HCT116 (cell line): ENCODE data around the gene OR8D4. TPM values are rescaled to one million over a fixed set of nuclear protein-coding genes. Genes with fewer than 3 reads are reported as not detected.
A peak's percentile ranks its signal among the peaks of the same experiment; 100 is the strongest.
"Not testable (repeated sequence)": the region's sequence is repeated elsewhere in the genome, so short reads cannot be mapped to it uniquely, and the experiment has no call there.

Source experiments
- ATAC-seq: fragments of 200-7000 bp; cut with Tn5 transposase; 2 replicates; pipeline ENCODE4 v1.9.1; 2020; ENCODE audit warnings: mild to moderate bottlenecking, moderate library complexity
- BruUV-seq: library from RNA; stranded (reverse); fragments of 400-500 nt; replicated peaks from 2 replicates; lab custom pipeline; 2021; lab: Mats Ljungman, UMichigan
- CTCF ChIA-PET: fragments of 300-600 bp; sonication (Branson Sonifier 250); formaldehyde crosslinking; loops from one replicate; lab custom pipeline; 2021; ENCODE audit warnings: antibody characterized with exemption; lab: Charles Lee
- POLR2A ChIA-PET: fragments of 300-600, 350-600 bp; sonication (Branson Sonifier 250); formaldehyde crosslinking; loops from one replicate; lab custom pipeline; 2021; ENCODE audit warnings: antibody characterized with exemption; lab: Charles Lee
- RAD21 ChIA-PET, 2 experiments: fragments of 300-600 bp; sonication (Branson Sonifier 250); formaldehyde crosslinking; loops; one replicate each; lab custom pipeline; 2023; ENCODE audit warnings: low total read pairs in 2 of 2; ENCODE audit not compliant: uncharacterized antibody in 2 of 2, unreplicated experiment in 2 of 2, low non-redundant PET in 1 of 2; lab: Charles Lee
- DNase-seq: peaks from one replicate; pipeline ENCODE4 v3.0.0-alpha.2; 2010; ENCODE audit warnings: low read depth, low spot score
- H2AFZ ChIP-seq: fragments of 200-600 bp; shearing (Covaris generic), sonication (generic); 2 replicates; pipeline ENCODE4 v1.6.1; 2017; ENCODE audit warnings: low read depth, mixed run types, mixed read lengths, antibody characterized with exemption, low read length; ENCODE audit not compliant: poor library complexity, severe bottlenecking
- H3K27ac ChIP-seq: 2 replicates; pipeline ENCODE4 v1.5.1; 2012; ENCODE audit warnings: low read depth, low read length
- H3K27me3 ChIP-seq: fragments of 200-600 bp; sonication (generic); 2 replicates; pipeline ENCODE4 v1.6.1; 2016; ENCODE audit warnings: mixed run types, low read length, mixed read lengths; ENCODE audit not compliant: insufficient read depth
- H3K36me3 ChIP-seq, 2 experiments: fragments of 200-500 bp in 1 of 2; fragments of 200-600 bp in 1 of 2; sonication (Bioruptor generic) in 1 of 2; sonication (generic) in 1 of 2; 2 replicates each; pipeline versions ENCODE4 v1.5.1 to v1.6.1; 2014 to 2016; ENCODE audit warnings: low read length in 2 of 2, inconsistent platforms in 1 of 2, mixed read lengths in 1 of 2, mixed run types in 1 of 2; ENCODE audit not compliant: insufficient read depth in 2 of 2, control insufficient read depth in 1 of 2
- H3K4me1 ChIP-seq, 2 experiments: fragments of 200-600 bp in 1 of 2; sonication (generic) in 1 of 2; 2 replicates each; pipeline versions ENCODE4 v1.5.1 to v1.6.1; 2012 to 2017; ENCODE audit warnings: low read length in 2 of 2, inconsistent platforms in 1 of 2, mild to moderate bottlenecking in 1 of 2, mixed read lengths in 1 of 2, mixed run types in 1 of 2, moderate library complexity in 1 of 2; ENCODE audit not compliant: insufficient read depth in 2 of 2, control insufficient read depth in 1 of 2
- H3K4me2 ChIP-seq: fragments of 200-600 bp; sonication (generic); 2 replicates; pipeline ENCODE4 v1.6.1; 2017; ENCODE audit warnings: mixed run types, low read length, mixed read lengths
- H3K4me3 ChIP-seq, 2 experiments: fragments of 200-600 bp in 1 of 2; sonication (generic) in 1 of 2; replicated peaks in 1 of 2; 2 replicates each; pipeline ENCODE4 v1.5.1; 2011 to 2016; ENCODE audit warnings: low read length in 2 of 2, control low read depth in 1 of 2, low read depth in 1 of 2, mild to moderate bottlenecking in 1 of 2, mixed read lengths in 1 of 2, mixed run types in 1 of 2
- H3K79me2 ChIP-seq: fragments of 200-600 bp; sonication (generic); 2 replicates; pipeline ENCODE4 v1.6.1; 2017; ENCODE audit warnings: mild to moderate bottlenecking, mixed run types, low read length, moderate library complexity, mixed read lengths; ENCODE audit not compliant: insufficient read depth
- H3K9ac ChIP-seq: fragments of 200-600 bp; sonication (generic); 2 replicates; pipeline ENCODE4 v1.6.1; 2016; ENCODE audit warnings: low read length, mixed read lengths
- H3K9me2 ChIP-seq: fragments of 200-600 bp; sonication (generic), shearing (Covaris generic); 2 replicates; pipeline ENCODE4 v1.6.1; 2017; ENCODE audit warnings: mixed run types, mild to moderate bottlenecking, moderate library complexity; ENCODE audit not compliant: insufficient read depth
- H3K9me3 ChIP-seq, 2 experiments: fragments of 200-500 bp in 1 of 2; fragments of 200-600 bp in 1 of 2; sonication (Bioruptor generic) in 1 of 2; sonication (generic) in 1 of 2; 2 replicates each; pipeline ENCODE4 v1.6.1; 2014 to 2017; ENCODE audit warnings: low read length in 2 of 2, mixed read lengths in 2 of 2, inconsistent platforms in 1 of 2, low read depth in 1 of 2, mild to moderate bottlenecking in 1 of 2, mixed run types in 1 of 2, moderate library complexity in 1 of 2; ENCODE audit not compliant: control insufficient read depth in 1 of 2, insufficient read depth in 1 of 2
- H4K20me1 ChIP-seq: fragments of 200-600 bp; sonication (generic), shearing (Covaris generic); 2 replicates; pipeline ENCODE4 v1.6.1; 2017; ENCODE audit warnings: mixed run types, mild to moderate bottlenecking, moderate library complexity; ENCODE audit not compliant: insufficient read depth
- CBX3 ChIP-seq: IDR thresholded peaks from 2 replicates; pipeline ENCODE4 v1.6.1; 2012; ENCODE audit warnings: low read depth
- SRF ChIP-seq: IDR thresholded peaks from 2 replicates; pipeline ENCODE4 v1.6.1; 2012; ENCODE audit warnings: low read depth
- YY1 ChIP-seq: IDR thresholded peaks from 2 replicates; pipeline ENCODE4 v1.6.1; 2011; ENCODE audit warnings: low read length, low read depth, moderate library complexity, mild to moderate bottlenecking; ENCODE audit not compliant: insufficient replicate concordance; ENCODE audit errors: extremely low read depth
- intact Hi-C: fragments of 100-400 bp; cut with micrococcal nuclease; formaldehyde crosslinking; loops from 2 replicates; pipeline ENCODE4 v1.10.0; 2022
- total RNA-seq: library from RNA; stranded (reverse); gene quantifications from one replicate; pipeline ENCODE4 v1.2.1, GENCODE V29; 2021; ENCODE audit not compliant: unreplicated experiment

The OR8D4 gene
- total RNA-seq, 1 experiment from 2014 or later = not detected

DNA sequence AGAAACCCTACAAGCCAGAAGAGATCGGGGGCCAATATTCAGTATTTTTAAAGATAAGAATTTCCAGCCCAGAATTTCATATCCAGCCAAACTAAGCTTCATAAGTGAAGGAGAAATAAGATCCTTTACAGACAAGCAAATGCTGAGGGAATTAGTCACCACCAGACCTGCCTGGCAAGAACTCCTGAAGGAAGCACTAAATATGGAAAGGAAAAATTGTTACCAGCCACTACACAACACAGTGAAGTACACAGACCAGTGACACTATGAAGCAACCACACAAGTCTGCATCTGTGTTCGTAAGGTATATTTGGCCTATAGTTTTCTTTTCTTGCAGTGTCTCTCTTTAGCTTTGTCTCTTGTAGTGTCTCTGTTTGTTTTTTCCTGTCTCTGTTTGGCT lies 45.5 kb upstream of the OR8D4 start:
- RAD21 ChIA-PET = no interaction called here
- H3K4me1 ChIP-seq = no peaks in the 10 kb centered on the region
- no peak overlapping the region for H3K4me2 ChIP-seq
- no peak for DNase-seq
- no peaks in the 10 kb centered on the region for H3K9me2 ChIP-seq
- no peak overlapping the region for H2AFZ ChIP-seq
- TF ChIP-seq CBX3 (no peak), SRF (peak; percentile 50; the same call in 1 of the 2 replicates)
- H3K4me3 ChIP-seq = no peak overlapping the region
- 0 out of 2 replicates have a peak, but pooled peaks cover 6% of the 10 kb centered on the region for H3K27me3 ChIP-seq
- H4K20me1 ChIP-seq = no peaks in the 10 kb centered on the region
- no peak for ATAC-seq
- no peaks in the 10 kb centered on the region for H3K9me3 ChIP-seq
- CTCF ChIA-PET = no interaction called here
- no peaks in the 10 kb centered on the region for H3K79me2 ChIP-seq
- H3K36me3 ChIP-seq = no peaks in the 10 kb centered on the region
- no TSS peak for BruUV-seq
- H3K27ac ChIP-seq = no peak overlapping the region
- no peak overlapping the region for H3K9ac ChIP-seq
- POLR2A ChIA-PET = no interaction called here
- intact Hi-C loops = no loop called here

DNA sequence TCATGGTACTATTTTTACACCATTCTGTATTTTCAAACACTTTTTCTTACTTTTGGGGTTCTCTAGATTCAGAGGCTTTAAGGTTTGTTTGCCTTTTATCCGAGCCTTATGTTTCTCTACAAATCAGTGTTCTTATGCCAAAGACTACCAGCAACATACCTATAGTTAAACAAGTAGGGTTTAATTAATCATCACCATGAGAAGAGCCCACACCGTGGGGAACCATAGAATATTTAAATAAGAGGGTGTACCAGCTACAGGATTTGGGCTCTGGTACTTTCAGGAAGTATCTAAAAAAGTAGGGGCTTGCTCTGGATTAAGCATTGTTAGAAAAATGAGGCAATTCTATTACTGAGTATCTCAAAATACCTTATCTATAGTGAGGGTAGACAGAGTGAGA lies 42.2 kb upstream of the OR8D4 start:
- intact Hi-C loops = no loop called here
- Histone ChIP-seq H3K4me3 (no peak overlapping the region), H3K9me2 (no peaks in the 10 kb centered on the region), H3K79me2 (no peaks in the 10 kb centered on the region), H2AFZ (no peak overlapping the region)
- no peak for TF ChIP-seq YY1
- no peak for TF ChIP-seq SRF
- TF ChIP-seq, all 23 proteins: peak for 0
- Histone ChIP-seq H4K20me1 (no peaks in the 10 kb centered on the region), H3K9ac (no peak overlapping the region), H3K4me1 (no peaks in the 10 kb centered on the region), H3K4me2 (no peak overlapping the region), H3K9me3 (no peaks in the 10 kb centered on the region), H3K27ac (no peak overlapping the region), H3K36me3 (no peaks in the 10 kb centered on the region), H3K27me3 (0 out of 2 replicates have a peak, but pooled peaks cover 6% of the 10 kb centered on the region)
- no TSS peak for BruUV-seq
- ATAC-seq = no peak
- ChIA-PET POLR2A (no interaction called here), CTCF (no interaction called here), RAD21 (no interaction called here)
- DNase-seq = no peak

DNA sequence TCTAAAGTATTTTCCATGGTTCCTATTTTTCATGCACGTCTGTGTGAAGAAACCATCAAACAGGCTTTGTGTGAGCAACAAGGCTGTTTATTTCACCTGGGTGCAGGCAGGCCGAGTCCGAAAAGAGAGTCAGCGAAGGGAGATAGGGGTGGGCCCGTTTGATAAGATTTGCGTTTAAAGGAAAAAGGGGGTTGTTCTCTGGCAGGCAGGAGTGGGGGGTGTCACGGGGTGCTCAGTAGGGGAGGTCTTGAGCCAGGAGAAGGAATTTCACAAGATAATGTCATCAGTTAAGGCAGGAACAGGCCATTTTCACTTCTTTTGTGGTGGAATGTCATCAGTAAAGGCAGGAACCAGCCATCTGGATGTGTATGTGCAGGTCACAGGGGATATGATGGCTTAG lies 36.7 kb upstream of the OR8D4 start:
- H2AFZ ChIP-seq, RAD21 ChIA-PET, H3K36me3 ChIP-seq, H3K79me2 ChIP-seq, BruUV-seq, H3K27ac ChIP-seq, H3K9ac ChIP-seq, ATAC-seq, H3K4me2 ChIP-seq, intact Hi-C loops, CTCF ChIA-PET, H3K4me1 ChIP-seq, H3K9me2 ChIP-seq, POLR2A ChIA-PET, H3K27me3 ChIP-seq, H4K20me1 ChIP-seq, H3K4me3 ChIP-seq, DNase-seq, H3K9me3 ChIP-seq: not testable (repeated sequence)

DNA sequence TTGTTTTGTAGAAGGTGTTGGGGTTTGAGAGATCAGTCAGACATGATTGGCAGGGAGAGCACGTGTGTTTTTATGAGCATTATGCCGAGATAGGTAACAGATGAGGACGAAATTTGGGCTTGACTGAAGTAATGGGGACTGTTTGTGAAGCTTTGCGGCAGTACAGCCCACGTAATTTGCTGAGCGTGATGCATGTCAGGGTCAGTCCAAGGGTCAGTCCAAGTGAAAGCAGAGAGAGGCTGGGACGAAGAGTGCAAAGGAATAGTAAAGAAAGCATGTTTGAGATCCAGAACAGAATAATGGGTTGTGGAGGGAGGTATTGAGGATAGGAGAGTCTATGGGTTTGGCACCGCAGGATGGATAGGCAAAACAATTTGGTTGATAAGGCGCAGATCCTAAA lies 34.2 kb upstream of the OR8D4 start:
- H3K9me2 ChIP-seq, H2AFZ ChIP-seq, ATAC-seq, H3K27me3 ChIP-seq, H3K4me2 ChIP-seq, POLR2A ChIA-PET, H3K9me3 ChIP-seq, H3K27ac ChIP-seq, H4K20me1 ChIP-seq, DNase-seq, H3K36me3 ChIP-seq, H3K9ac ChIP-seq, CTCF ChIA-PET, RAD21 ChIA-PET, H3K4me1 ChIP-seq, H3K4me3 ChIP-seq, BruUV-seq, H3K79me2 ChIP-seq, intact Hi-C loops: not testable (repeated sequence)
